SK-N-SH (cell line): ENCODE measurements around the gene YPEL1. TPM values are rescaled to one million over a fixed set of nuclear protein-coding genes. Genes with fewer than 3 reads are reported as not detected.

Experiments used
- CTCF ChIA-PET: fragments of 300-600, 350-600 bp; formaldehyde crosslinking; extraction: SDS; loops from one replicate; lab custom pipeline; 2021; lab: Yijun Ruan, JAX
- POLR2A ChIA-PET: fragments of 350-600 bp; sonication (Branson Sonifier 250); formaldehyde crosslinking; extraction: SDS; loops from one replicate; lab custom pipeline; 2020; ENCODE audit warnings: antibody characterized with exemption, inconsistent platforms; lab: Yijun Ruan, JAX
- DNase-seq: peaks from one replicate; pipeline ENCODE4 v3.0.0; 2012
- H2AFZ ChIP-seq: fragments of 200-600 bp; sonication (generic); 2 replicates; pipeline ENCODE4 v1.8.1; 2016; ENCODE audit warnings: antibody characterized with exemption, mild to moderate bottlenecking, low read depth
- H3F3A ChIP-seq: fragments of 200-600 bp; sonication (generic); replicated peaks from 2 replicates; pipeline ENCODE3; 2016; ENCODE audit warnings: antibody characterized with exemption, mild to moderate bottlenecking; ENCODE audit not compliant: insufficient read depth
- H3K27ac ChIP-seq, 2 experiments: fragments of 200-500 bp in 1 of 2; fragments of 200-600 bp in 1 of 2; sonication (Bioruptor generic) in 1 of 2; sonication (generic), shearing (Covaris generic) in 1 of 2; 2 replicates each; pipeline versions ENCODE4 v1.5.1 to v1.6.1; 2014 to 2016; ENCODE audit warnings: low read depth in 2 of 2, inconsistent platforms in 1 of 2, low read length in 1 of 2, mild to moderate bottlenecking in 1 of 2, mixed read lengths in 1 of 2
- H3K27me3 ChIP-seq: fragments of 200-600 bp; sonication (generic), shearing (Covaris generic); 2 replicates; pipeline ENCODE4 v1.6.1; 2016; ENCODE audit warnings: mixed run types; ENCODE audit not compliant: insufficient read depth
- H3K36me3 ChIP-seq, 2 experiments: fragments of 200-500 bp in 1 of 2; fragments of 200-600 bp in 1 of 2; sonication (Bioruptor generic) in 1 of 2; sonication (generic) in 1 of 2; replicated peaks in 1 of 2; 2 replicates each; pipeline versions ENCODE3 to v1.5.1; 2014 to 2016; ENCODE audit warnings: low read length in 1 of 2, mild to moderate bottlenecking in 1 of 2; ENCODE audit not compliant: insufficient read depth in 2 of 2, control insufficient read depth in 1 of 2
- H3K4me1 ChIP-seq, 2 experiments: fragments of 200-500 bp in 1 of 2; fragments of 200-600 bp in 1 of 2; sonication (Bioruptor generic) in 1 of 2; sonication (generic), shearing (Covaris generic) in 1 of 2; 2 replicates each; pipeline versions ENCODE4 v1.5.1 to v1.6.1; 2014 to 2016; ENCODE audit warnings: low read depth in 1 of 2, low read length in 1 of 2, mixed run types in 1 of 2; ENCODE audit not compliant: insufficient read depth in 2 of 2, control insufficient read depth in 1 of 2
- H3K4me2 ChIP-seq: fragments of 200-600 bp; sonication (generic), shearing (Covaris generic); 2 replicates; pipeline ENCODE4 v1.6.1; 2017; ENCODE audit warnings: mixed run types
- H3K4me3 ChIP-seq, 2 experiments: fragments of 200-500 bp in 1 of 2; fragments of 200-600 bp in 1 of 2; sonication (Bioruptor generic) in 1 of 2; sonication (generic), shearing (Covaris generic) in 1 of 2; 2 replicates each; pipeline versions ENCODE4 v1.5.1 to v1.8.1; 2014 to 2016; ENCODE audit warnings: low read depth in 2 of 2, inconsistent platforms in 1 of 2, low read length in 1 of 2, mild to moderate bottlenecking in 1 of 2, mixed read lengths in 1 of 2, moderate library complexity in 1 of 2
- H3K79me2 ChIP-seq: fragments of 200-600 bp; sonication (generic); 2 replicates; pipeline ENCODE4 v1.8.1; 2017; ENCODE audit warnings: mild to moderate bottlenecking; ENCODE audit not compliant: insufficient read depth
- H3K9ac ChIP-seq: fragments of 200-600 bp; sonication (generic); 2 replicates; pipeline ENCODE4 v1.6.1; 2017; ENCODE audit warnings: mixed run types
- H3K9me2 ChIP-seq: fragments of 200-600 bp; sonication (generic); 2 replicates; pipeline ENCODE4 v1.6.1; 2017; ENCODE audit warnings: mixed run types
- H3K9me3 ChIP-seq: fragments of 200-600 bp; sonication (generic); 2 replicates; pipeline ENCODE4 v1.6.1; 2017; ENCODE audit warnings: mixed run types, mild to moderate bottlenecking, moderate library complexity
- H4K20me1 ChIP-seq: fragments of 200-600 bp; sonication (generic); 2 replicates; pipeline ENCODE4 v1.6.1; 2017; ENCODE audit warnings: mild to moderate bottlenecking, mixed run types; ENCODE audit not compliant: insufficient read depth
- CHD2 ChIP-seq: fragments of 150-350 bp; IDR thresholded peaks from 2 replicates; pipeline ENCODE4 v1.6.1; 2018; ENCODE audit warnings: low read length; ENCODE audit not compliant: partially characterized antibody
- ELF1 ChIP-seq: IDR thresholded peaks from 2 replicates; pipeline ENCODE4 v1.4.0; 2012
- FOXJ3 ChIP-seq: sonication (generic); formaldehyde crosslinking; IDR thresholded peaks from 2 replicates; pipeline ENCODE4 v1.5.1; 2020; ENCODE audit warnings: mild to moderate bottlenecking, missing genetic modification reagents
- GABPA ChIP-seq: IDR thresholded peaks from 2 replicates; pipeline ENCODE4 v1.4.0; 2012; ENCODE audit warnings: low read depth, mild to moderate bottlenecking
- MEF2A ChIP-seq: IDR thresholded peaks from 2 replicates; pipeline ENCODE4 v1.4.0; 2012; ENCODE audit warnings: low read depth, borderline replicate concordance
- RCOR1 ChIP-seq: fragments of 150-350 bp; IDR thresholded peaks from 2 replicates; pipeline ENCODE4 v1.6.1; 2017; ENCODE audit warnings: antibody characterized with exemption, low read length
- RFX5 ChIP-seq: IDR thresholded peaks from 2 replicates; pipeline ENCODE4 v1.6.1; 2012; ENCODE audit warnings: mild to moderate bottlenecking, improper control_type of control experiment, low read length
- WGBS: methylation state at CpG from one replicate; pipeline ENCODE4 v1.1.6; 2017; ENCODE audit warnings: low lambda C conversion rate; 5-methylcytosine and 5-hydroxymethylcytosine counted together
- polyA plus RNA-seq, 3 experiments: library from polyadenylated mRNA; depleted of rRNA; stranded (reverse); fragments of >200 nt; gene quantifications; 2 replicates each; pipeline ENCODE4 v1.2.3, GENCODE V29; 2012
- TF ChIP-seq, protein P1 (sequence below): IDR thresholded peaks from 2 replicates; pipeline ENCODE4 v1.4.0; 2012; ENCODE audit warnings: low read depth, borderline replicate concordance
- TF ChIP-seq, protein P2 (sequence below): IDR thresholded peaks from 2 replicates; pipeline ENCODE4; 2012
- TF ChIP-seq, protein P3 (sequence below): fragments of 150-350 bp; IDR thresholded peaks from 2 replicates; pipeline ENCODE4 v1.6.1; 2017; ENCODE audit warnings: antibody characterized with exemption, low read length, low read depth, borderline replicate concordance
- TF ChIP-seq, protein P4 (sequence below): IDR thresholded peaks from 2 replicates; pipeline ENCODE4 v1.6.1; 2012; ENCODE audit warnings: mild to moderate bottlenecking, low read depth, low read length, moderate library complexity

Gene YPEL1
- polyA plus RNA-seq, 1 of the 3 experiments (the other 2 are of a cell fraction) = 2.4 TPM

DNA sequence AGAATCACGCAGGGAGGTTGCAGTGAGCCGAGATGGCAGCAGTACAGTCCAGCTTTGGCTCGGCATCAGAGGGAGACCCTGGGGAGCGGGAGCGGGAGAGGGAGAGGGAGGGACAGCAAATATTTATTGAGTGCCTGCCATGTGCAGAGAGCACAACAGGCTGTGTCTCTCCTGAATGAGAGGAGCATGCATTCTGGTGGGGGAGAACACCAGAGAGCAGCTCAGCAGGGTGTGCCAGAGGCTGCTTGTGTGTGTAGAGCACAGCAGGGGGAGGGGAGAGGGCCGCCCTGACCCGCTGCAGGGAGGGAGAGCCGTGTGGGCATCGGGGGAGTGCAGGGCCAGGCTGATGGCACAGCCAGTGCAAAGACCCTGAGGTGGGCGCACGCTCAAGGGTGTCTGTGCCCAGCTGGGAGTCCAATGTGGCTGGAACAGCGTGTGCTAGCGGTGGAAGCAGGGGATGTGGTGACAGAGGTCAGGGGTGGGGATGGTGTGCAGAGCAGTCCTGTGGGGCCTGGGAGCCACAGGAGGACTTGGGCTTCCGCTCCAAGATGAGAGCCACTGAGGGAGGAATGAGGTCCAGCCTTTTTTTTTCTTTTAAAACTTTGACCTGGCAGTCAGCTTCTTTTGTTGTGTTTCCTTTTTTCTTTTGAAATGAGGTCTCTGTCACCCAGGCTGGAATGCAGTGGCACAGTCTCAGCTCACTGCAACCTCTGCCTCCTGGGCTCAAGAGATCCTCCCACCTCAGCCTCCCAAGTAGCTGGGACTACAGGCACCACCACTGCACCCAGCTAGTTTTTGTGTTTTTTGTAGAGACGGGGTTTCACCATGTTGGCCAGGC is 57.8 kb downstream of the YPEL1 start:
- Histone ChIP-seq H3K4me3 (no peak overlapping the region), H3K9ac (no peak overlapping the region), H3K27me3 (no peaks in the 10 kb centered on the region), H3K9me3 (no peaks in the 10 kb centered on the region), H4K20me1 (no peaks in the 10 kb centered on the region), H3K9me2 (no peaks in the 10 kb centered on the region), H3K4me1 (no peaks in the 10 kb centered on the region; a peak in 1 of 4 replicates), H3K4me2 (no peak overlapping the region), H3K27ac (no peak overlapping the region), H3K36me3 (peaks cover 4 to 35% of the 10 kb centered on the region in 2 experiments), H3K79me2 (no peaks in the 10 kb centered on the region), H2AFZ (no peak overlapping the region), H3F3A (no peaks in the 10 kb centered on the region)
- ChIA-PET POLR2A (interaction anchor here (1.1 kb wide), 1 partner anchor 12 kb away, joined by 3 read pairs; the partner anchor contains the start of gene PPIL2), CTCF (interaction anchor here (1.2 kb wide), 1 partner anchor 261 kb away, joined by 4 read pairs; no protein-coding TSS in a partner anchor)
- 91% methylated on average over 15 of the region's 15 CpGs for WGBS
- TF ChIP-seq ELF1 (no peak), GABPA (no peak), RCOR1 (no peak), RFX5 (no peak), FOXJ3 (no peak), MEF2A (no peak), CHD2 (no peak)
- TF ChIP-seq, protein P1, sequence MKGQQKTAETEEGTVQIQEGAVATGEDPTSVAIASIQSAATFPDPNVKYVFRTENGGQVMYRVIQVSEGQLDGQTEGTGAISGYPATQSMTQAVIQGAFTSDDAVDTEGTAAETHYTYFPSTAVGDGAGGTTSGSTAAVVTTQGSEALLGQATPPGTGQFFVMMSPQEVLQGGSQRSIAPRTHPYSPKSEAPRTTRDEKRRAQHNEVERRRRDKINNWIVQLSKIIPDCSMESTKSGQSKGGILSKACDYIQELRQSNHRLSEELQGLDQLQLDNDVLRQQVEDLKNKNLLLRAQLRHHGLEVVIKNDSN = no peak
- TF ChIP-seq, protein P2, sequence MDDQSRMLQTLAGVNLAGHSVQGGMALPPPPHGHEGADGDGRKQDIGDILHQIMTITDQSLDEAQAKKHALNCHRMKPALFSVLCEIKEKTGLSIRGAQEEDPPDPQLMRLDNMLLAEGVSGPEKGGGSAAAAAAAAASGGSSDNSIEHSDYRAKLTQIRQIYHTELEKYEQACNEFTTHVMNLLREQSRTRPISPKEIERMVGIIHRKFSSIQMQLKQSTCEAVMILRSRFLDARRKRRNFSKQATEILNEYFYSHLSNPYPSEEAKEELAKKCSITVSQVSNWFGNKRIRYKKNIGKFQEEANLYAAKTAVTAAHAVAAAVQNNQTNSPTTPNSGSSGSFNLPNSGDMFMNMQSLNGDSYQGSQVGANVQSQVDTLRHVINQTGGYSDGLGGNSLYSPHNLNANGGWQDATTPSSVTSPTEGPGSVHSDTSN = no peak
- TF ChIP-seq, protein P3, sequence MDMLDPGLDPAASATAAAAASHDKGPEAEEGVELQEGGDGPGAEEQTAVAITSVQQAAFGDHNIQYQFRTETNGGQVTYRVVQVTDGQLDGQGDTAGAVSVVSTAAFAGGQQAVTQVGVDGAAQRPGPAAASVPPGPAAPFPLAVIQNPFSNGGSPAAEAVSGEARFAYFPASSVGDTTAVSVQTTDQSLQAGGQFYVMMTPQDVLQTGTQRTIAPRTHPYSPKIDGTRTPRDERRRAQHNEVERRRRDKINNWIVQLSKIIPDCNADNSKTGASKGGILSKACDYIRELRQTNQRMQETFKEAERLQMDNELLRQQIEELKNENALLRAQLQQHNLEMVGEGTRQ = no peak
- no peak for DNase-seq

DNA sequence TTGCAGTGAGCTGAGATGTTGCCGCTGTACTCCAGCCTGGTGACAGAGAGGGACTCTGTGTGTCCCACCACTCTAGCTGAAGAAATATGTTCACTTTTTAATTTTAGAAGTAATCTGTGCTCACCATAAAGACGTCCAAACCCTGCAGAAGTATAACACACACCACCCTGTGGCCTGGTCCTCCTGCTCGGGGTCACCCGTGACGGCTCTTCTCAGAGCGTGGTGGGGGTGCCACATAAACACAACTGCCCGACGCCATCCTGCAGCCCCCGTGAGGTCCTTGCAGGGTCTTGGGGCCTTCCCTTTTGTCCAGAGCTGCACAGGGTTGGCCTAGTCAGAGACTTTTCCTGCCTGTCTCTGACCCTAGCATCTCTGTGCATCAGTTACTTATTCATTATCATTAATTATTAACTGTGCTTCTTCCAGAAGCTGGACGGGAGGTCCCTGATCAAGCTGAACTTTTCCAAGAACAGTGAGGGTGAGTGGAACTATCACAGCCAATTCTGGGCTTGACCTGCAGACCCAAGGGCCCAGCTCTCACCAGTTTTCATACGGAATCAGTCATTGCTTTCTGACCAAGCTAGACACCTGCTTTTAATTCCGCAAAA is 60.9 kb downstream of the YPEL1 start:
- no peak overlapping the region for H3K9ac ChIP-seq
- no peaks in the 10 kb centered on the region for H3K4me1 ChIP-seq
- H2AFZ ChIP-seq = no peak overlapping the region
- peaks cover 30 to 59% of the 10 kb centered on the region in 2 experiments for H3K36me3 ChIP-seq
- no peak overlapping the region for H3K4me3 ChIP-seq
- no peak overlapping the region for H3K27ac ChIP-seq
- CTCF ChIA-PET = interaction anchor here (0.7 to 1.1 kb wide), 3 partner anchors 32 to 264 kb away, joined by 3 read pairs; no protein-coding TSS in a partner anchor
- no peaks in the 10 kb centered on the region for H3F3A ChIP-seq
- H3K27me3 ChIP-seq = no peaks in the 10 kb centered on the region
- no peak for DNase-seq
- peaks cover 11% of the 10 kb centered on the region; the same call in 1 of the 2 replicates for H3K79me2 ChIP-seq
- TF ChIP-seq, protein P4, sequence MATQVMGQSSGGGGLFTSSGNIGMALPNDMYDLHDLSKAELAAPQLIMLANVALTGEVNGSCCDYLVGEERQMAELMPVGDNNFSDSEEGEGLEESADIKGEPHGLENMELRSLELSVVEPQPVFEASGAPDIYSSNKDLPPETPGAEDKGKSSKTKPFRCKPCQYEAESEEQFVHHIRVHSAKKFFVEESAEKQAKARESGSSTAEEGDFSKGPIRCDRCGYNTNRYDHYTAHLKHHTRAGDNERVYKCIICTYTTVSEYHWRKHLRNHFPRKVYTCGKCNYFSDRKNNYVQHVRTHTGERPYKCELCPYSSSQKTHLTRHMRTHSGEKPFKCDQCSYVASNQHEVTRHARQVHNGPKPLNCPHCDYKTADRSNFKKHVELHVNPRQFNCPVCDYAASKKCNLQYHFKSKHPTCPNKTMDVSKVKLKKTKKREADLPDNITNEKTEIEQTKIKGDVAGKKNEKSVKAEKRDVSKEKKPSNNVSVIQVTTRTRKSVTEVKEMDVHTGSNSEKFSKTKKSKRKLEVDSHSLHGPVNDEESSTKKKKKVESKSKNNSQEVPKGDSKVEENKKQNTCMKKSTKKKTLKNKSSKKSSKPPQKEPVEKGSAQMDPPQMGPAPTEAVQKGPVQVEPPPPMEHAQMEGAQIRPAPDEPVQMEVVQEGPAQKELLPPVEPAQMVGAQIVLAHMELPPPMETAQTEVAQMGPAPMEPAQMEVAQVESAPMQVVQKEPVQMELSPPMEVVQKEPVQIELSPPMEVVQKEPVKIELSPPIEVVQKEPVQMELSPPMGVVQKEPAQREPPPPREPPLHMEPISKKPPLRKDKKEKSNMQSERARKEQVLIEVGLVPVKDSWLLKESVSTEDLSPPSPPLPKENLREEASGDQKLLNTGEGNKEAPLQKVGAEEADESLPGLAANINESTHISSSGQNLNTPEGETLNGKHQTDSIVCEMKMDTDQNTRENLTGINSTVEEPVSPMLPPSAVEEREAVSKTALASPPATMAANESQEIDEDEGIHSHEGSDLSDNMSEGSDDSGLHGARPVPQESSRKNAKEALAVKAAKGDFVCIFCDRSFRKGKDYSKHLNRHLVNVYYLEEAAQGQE = no peak
- H3K4me2 ChIP-seq = no peak overlapping the region
- H3K9me3 ChIP-seq = no peaks in the 10 kb centered on the region
- H3K9me2 ChIP-seq = no peaks in the 10 kb centered on the region
- 86% methylated on average over 7 of the region's 12 CpGs for WGBS
- POLR2A ChIA-PET = interaction anchor here (1.2 kb wide), 1 partner anchor 9 kb away, joined by 3 read pairs; the partner anchor contains the start of gene PPIL2
- no peaks in the 10 kb centered on the region for H4K20me1 ChIP-seq
